ENCODE results near the gene OBSL1. TPM values are rescaled to one million over a fixed set of nuclear protein-coding genes. Genes with fewer than 3 reads are reported as not detected.

Gene OBSL1
- total RNA-seq, 2 experiments from 2014 or later = 0.99 to 1.2 TPM

- ChIA-PET POLR2A (no interaction called here), CTCF (interaction anchor here (0.6 to 3.7 kb wide), 22 partner anchors 11 to 152 kb away, joined by 3 to 31 read pairs (median 4); partner anchors contain the start of genes INHA, OBSL1 and STK11IP)
Measured at GRCh38 chr2:219540784-219541504, 30.4 kb downstream of the OBSL1 start.

GRCh38 chr2:219539926-219540678 is 31.2 kb downstream of the OBSL1 start:
- POLR2A ChIA-PET = no interaction called here

GRCh38 chr2:219538956-219539788 is 32.2 kb downstream of the OBSL1 start:
- ChIA-PET CTCF (interaction anchor here (1.2 to 3.7 kb wide), 4 partner anchors 9 to 150 kb away, joined by 3 to 31 read pairs (median 14); a partner anchor contains a TSS), POLR2A (no interaction called here)

More at GRCh38 chr2:219539926-219540678, 31.2 kb downstream of the OBSL1 start:
- CTCF ChIA-PET = interaction anchor here (1.1 to 3.7 kb wide), 7 partner anchors 10 to 149 kb away, joined by 3 to 31 read pairs (median 8); a partner anchor contains a TSS

- POLR2A ChIA-PET = no interaction called here
Measured at GRCh38 chr2:219538504-219538951, 32.8 kb downstream of the OBSL1 start.

GRCh38 chr2:219537657-219538488 is 33.5 kb downstream of the OBSL1 start:
- CTCF ChIA-PET = interaction anchor here (1.3 to 1.9 kb wide), 2 partner anchors 43 to 136 kb away, joined by 4 to 5 read pairs; a partner anchor contains a TSS
- POLR2A ChIA-PET = no interaction called here

More at GRCh38 chr2:219538504-219538951, 32.8 kb downstream of the OBSL1 start:
- CTCF ChIA-PET = interaction anchor here (3.5 to 3.7 kb wide), 2 partner anchors 9 to 104 kb away, joined by 14 to 31 read pairs; no protein-coding TSS in a partner anchor

GRCh38 chr2:219536967-219537366 is 34.4 kb downstream of the OBSL1 start:
- POLR2A ChIA-PET = no interaction called here
- CTCF ChIA-PET = interaction anchor here (1.3 to 1.9 kb wide), 3 partner anchors 42 to 135 kb away, joined by 3 to 5 read pairs (median 4); a partner anchor contains a TSS

GRCh38 chr2:219536425-219536824 is 34.9 kb downstream of the OBSL1 start:
- ChIA-PET POLR2A (no interaction called here), CTCF (interaction anchor here (1.7 to 1.9 kb wide), 2 partner anchors 41 to 60 kb away, joined by 3 to 5 read pairs; a partner anchor contains a TSS)

- ChIA-PET CTCF (interaction anchor here (1.2 to 5.7 kb wide), 4 partner anchors 24 to 131 kb away, joined by 3 to 58 read pairs (median 4); no protein-coding TSS in a partner anchor), POLR2A (no interaction called here)
Measured at GRCh38 chr2:219533930-219534661, 37.2 kb downstream of the OBSL1 start.

- CTCF ChIA-PET = interaction anchor here (0.6 to 7.3 kb wide), 5 partner anchors 8 to 129 kb away, joined by 3 to 112 read pairs (median 31); partner anchors contain the start of gene GMPPA
- POLR2A ChIA-PET = no interaction called here
Measured at GRCh38 chr2:219532378-219532649, 39.0 kb downstream of the OBSL1 start.

GRCh38 chr2:219531639-219532377 is 39.5 kb downstream of the OBSL1 start:
- CTCF ChIA-PET = interaction anchor here (0.6 to 7.3 kb wide), 6 partner anchors 8 to 129 kb away, joined by 3 to 112 read pairs (median 20); partner anchors contain the start of genes CHPF, GMPPA and TMEM198
- POLR2A ChIA-PET = no interaction called here

GRCh38 chr2:219530048-219530963 is 41.0 kb downstream of the OBSL1 start:
- ChIA-PET POLR2A (no interaction called here), CTCF (interaction anchor here (0.6 to 7.3 kb wide), 35 partner anchors 8 to 212 kb away, joined by 3 to 112 read pairs (median 5); partner anchors contain the start of genes CHPF, DES, DNPEP and GMPPA)

GRCh38 chr2:219527472-219527871 is 43.9 kb downstream of the OBSL1 start:
- ChIA-PET CTCF (interaction anchor here (1.1 to 7.3 kb wide), 5 partner anchors 13 to 59 kb away, joined by 3 to 112 read pairs (median 5); partner anchors contain the start of gene GMPPA), POLR2A (no interaction called here)

- CTCF ChIA-PET = interaction anchor here (0.5 to 7.3 kb wide), 4 partner anchors 13 to 126 kb away, joined by 3 to 112 read pairs (median 17); partner anchors contain the start of gene GMPPA
- POLR2A ChIA-PET = no interaction called here
Measured at GRCh38 chr2:219527076-219527394, 44.3 kb downstream of the OBSL1 start.

GRCh38 chr2:219526320-219527075 is 44.8 kb downstream of the OBSL1 start:
- ChIA-PET POLR2A (no interaction called here), CTCF (interaction anchor here (0.5 to 7.3 kb wide), 3 partner anchors 17 to 126 kb away, joined by 3 to 112 read pairs (median 3); partner anchors contain the start of gene GMPPA)

All from activated CD8-positive, alpha-beta memory T cell treated with anti-CD3 and anti-CD28 coated beads for 36 hours (primary cell).